ENCODE data around the gene ETV3L.
A peak's percentile ranks its signal among the peaks of the same experiment; 100 is the strongest.

ETV3L gene

DNA sequence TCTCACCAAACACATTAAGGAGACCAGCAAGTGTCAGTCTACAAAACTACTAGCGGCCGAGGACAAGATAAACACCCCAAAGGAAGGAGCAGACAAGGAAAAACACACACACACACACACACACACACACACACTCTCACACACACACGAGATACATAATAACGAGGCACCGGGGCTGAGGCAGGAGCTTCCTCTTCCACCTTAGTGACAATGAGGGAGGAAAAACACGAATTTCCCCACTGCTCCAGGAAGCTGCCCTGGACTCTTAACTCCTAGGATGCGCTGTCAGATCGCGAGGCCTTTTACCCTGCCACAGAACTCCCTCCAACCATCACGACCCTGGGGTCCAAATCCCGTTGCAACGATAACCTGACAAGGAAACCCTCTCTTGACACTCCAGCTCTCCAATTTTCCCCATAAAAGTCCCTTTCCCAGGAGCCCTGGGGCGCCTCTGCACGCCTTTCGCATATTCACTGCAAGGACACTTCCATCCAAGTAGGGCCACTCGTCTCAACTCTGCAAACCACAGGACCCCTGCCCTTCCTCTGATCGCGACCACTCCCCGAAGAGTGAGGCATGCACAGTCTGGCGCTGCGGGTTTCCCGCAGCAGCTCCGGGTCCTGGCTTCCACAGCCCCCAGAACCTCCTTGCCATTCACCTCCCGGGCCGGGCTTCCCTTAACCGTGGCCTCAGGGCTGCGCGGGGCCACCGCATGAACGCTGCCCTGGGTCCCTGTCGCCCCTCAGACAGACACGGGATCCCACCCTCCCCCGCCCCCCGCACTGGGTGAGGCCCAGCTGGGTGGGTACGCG, 38.0 kb upstream of the ETV3L start:
- TF ChIP-seq, protein P1, sequence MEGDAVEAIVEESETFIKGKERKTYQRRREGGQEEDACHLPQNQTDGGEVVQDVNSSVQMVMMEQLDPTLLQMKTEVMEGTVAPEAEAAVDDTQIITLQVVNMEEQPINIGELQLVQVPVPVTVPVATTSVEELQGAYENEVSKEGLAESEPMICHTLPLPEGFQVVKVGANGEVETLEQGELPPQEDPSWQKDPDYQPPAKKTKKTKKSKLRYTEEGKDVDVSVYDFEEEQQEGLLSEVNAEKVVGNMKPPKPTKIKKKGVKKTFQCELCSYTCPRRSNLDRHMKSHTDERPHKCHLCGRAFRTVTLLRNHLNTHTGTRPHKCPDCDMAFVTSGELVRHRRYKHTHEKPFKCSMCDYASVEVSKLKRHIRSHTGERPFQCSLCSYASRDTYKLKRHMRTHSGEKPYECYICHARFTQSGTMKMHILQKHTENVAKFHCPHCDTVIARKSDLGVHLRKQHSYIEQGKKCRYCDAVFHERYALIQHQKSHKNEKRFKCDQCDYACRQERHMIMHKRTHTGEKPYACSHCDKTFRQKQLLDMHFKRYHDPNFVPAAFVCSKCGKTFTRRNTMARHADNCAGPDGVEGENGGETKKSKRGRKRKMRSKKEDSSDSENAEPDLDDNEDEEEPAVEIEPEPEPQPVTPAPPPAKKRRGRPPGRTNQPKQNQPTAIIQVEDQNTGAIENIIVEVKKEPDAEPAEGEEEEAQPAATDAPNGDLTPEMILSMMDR (IDR thresholded peaks at IDR 0.05; ENCODE audit: control insufficient read depth, insufficient read depth, low read depth, low read length, missing control alignments): no peak
- DNase-seq (ENCODE audit: low read depth): no peak
- H3K4me3 ChIP-seq (ENCODE audit: control insufficient read depth, low read depth, low read length): peak overlapping the region; percentile 94

DNA sequence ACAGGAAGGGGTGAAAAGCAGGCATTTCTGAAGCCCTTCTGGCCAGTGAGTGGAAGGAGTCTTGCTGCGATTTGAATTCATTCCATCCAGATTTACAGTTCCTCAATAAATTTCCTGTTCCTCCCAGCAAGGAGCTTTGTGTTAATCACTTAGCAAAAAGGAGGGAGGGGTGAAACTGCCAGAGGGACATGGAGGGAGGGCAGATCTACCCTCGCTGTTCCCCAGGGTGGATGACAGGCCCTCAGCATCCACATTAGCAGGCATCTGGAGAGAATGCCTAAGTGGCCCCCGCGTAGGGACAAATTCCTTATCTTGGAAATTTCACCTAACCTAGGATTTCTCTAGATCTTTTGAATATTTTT, 37.4 kb upstream of the ETV3L start:
- H3K4me3 ChIP-seq (ENCODE audit: control insufficient read depth, low read depth, low read length): peak overlapping the region; percentile 94
- TF ChIP-seq, protein P1 (IDR thresholded peaks at IDR 0.05; ENCODE audit: control insufficient read depth, insufficient read depth, low read depth, low read length, missing control alignments): no peak
- DNase-seq (ENCODE audit: low read depth): no peak

DNA sequence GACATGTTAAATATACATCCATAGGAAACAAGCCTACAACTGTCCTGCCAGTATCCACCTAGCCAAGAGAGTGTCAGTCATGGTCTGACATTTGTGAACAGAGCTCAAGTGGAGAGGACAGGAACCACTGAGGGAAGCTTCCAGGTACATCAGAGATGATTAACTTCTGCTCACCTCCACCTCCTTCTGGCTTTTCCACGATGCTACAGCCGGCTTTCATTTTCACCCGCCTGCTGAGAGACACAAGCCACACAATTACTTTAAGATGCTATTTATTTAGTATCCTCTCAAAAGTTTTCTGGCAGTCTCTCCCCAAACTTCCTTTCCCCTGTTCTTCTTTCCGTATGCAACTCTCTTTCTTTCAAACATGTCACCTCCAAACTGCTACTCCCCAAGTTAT, 36.5 kb upstream of the ETV3L start:
- DNase-seq (ENCODE audit: low read depth): no peak
- TF ChIP-seq, protein P1 (IDR thresholded peaks at IDR 0.05; ENCODE audit: control insufficient read depth, insufficient read depth, low read depth, low read length, missing control alignments): no peak
- H3K4me3 ChIP-seq (ENCODE audit: control insufficient read depth, low read depth, low read length): no peak overlapping the region; the same call in 1 of the 2 replicates

DNA sequence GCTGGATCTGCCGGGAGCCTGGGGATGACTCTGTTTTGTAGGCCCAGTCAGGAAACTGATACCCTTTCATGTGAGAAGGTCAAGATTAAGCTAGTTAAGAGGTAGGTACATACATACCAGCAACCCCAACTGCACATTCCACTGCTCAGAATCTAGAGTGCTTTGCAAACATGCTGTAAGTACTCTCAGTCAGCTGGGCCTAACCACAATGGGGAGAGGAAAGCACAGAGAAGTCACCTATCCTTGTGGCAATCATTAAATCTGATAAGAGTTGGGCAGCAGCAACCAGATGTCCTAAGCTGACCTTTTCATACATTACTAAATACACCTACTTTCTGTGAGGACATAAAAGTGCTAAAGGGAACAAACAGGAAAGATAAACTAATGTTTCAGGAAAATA, 36.0 kb upstream of the ETV3L start:
- no peak overlapping the region for H3K4me3 ChIP-seq (ENCODE audit: control insufficient read depth, low read depth, low read length)
- no peak for DNase-seq (ENCODE audit: low read depth)

DNA sequence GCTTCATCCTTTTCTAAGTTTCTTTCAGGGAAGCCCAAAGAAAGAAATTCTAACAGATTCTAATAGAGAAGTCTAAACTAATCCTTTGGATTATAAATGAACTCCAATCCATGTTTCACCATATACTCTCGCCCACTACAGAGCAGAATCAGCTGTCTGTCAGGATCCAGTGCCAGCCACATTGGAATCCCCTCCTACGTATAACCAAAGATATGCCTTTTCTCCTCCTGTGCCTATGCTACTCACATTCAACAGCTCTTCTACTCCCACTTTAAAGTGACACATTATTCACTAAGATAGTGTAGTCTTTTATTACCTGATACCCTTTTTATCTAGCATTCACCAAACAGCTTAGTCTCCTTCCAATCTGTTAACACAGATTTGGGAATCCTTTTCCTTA, 35.5 kb upstream of the ETV3L start:
- no peak for DNase-seq (ENCODE audit: low read depth)
- TF ChIP-seq, protein P1 (IDR thresholded peaks at IDR 0.05; ENCODE audit: control insufficient read depth, insufficient read depth, low read depth, low read length, missing control alignments): no peak
- no peak overlapping the region for H3K4me3 ChIP-seq (ENCODE audit: control insufficient read depth, low read depth, low read length)

More for the DNA sequence above, 36.0 kb upstream of the ETV3L start:
- TF ChIP-seq, protein P1 (IDR thresholded peaks at IDR 0.05; ENCODE audit: control insufficient read depth, insufficient read depth, low read depth, low read length, missing control alignments): no peak

DNA sequence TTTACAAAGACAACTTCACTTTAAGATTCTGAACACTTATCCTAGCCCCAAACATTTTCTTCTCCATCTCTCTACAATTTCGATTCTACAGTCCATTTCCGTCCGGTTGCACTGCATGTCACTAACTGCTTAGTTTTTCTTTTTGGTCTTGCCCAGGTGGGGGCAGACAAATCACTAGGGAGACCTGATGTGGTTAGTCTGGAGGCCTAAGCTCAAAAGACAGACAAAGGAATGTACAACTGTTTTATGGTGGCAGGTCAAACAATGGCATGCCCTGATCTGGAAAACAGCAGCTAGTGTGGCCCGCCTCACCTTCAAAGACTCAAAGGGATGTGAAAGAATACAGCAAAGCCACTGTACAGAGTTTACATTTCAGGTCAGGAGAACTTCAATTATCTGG, 34.8 kb upstream of the ETV3L start:
- TF ChIP-seq, protein P1 (IDR thresholded peaks at IDR 0.05; ENCODE audit: control insufficient read depth, insufficient read depth, low read depth, low read length, missing control alignments): no peak
- H3K4me3 ChIP-seq (ENCODE audit: control insufficient read depth, low read depth, low read length): no peak overlapping the region
- no peak for DNase-seq (ENCODE audit: low read depth)
